GM12891 (cell line): ENCODE data around the gene MVD.
A peak's percentile ranks its signal among the peaks of the same experiment; 100 is the strongest.
"Not testable (repeated sequence)": the region's sequence is repeated elsewhere in the genome, so short reads cannot be mapped to it uniquely, and the experiment has no call there.

Experiments used
- DNase-seq: peaks from one replicate; pipeline ENCODE4 v3.0.0; 2011; ENCODE audit warnings: low spot score; ENCODE audit not compliant: insufficient read length
- FAIRE-seq: peaks from 2 replicates; lab custom pipeline; 2011; peaks lifted over from hg19 to GRCh38; lab: Jason Lieb, UNC
- PAX5 ChIP-seq: IDR thresholded peaks from 2 replicates; pipeline ENCODE4 v1.6.1; 2011; ENCODE audit warnings: low read length, moderate library complexity, mild to moderate bottlenecking; ENCODE audit not compliant: insufficient read depth, severe bottlenecking
- POLR2A ChIP-seq: IDR thresholded peaks from 2 replicates; pipeline ENCODE4 v1.6.1; 2011; ENCODE audit warnings: low read depth, low read length, control low read depth
- POLR2AphosphoS5 ChIP-seq: IDR thresholded peaks from 2 replicates; pipeline ENCODE4 v1.6.1; 2011; ENCODE audit warnings: low read depth, low read length, control low read depth
- POU2F2 ChIP-seq: IDR thresholded peaks from 2 replicates; pipeline ENCODE4 v1.6.1; 2011; ENCODE audit warnings: low read depth, mild to moderate bottlenecking, control low read depth, low read length, moderate library complexity
- SPI1 ChIP-seq: IDR thresholded peaks from 2 replicates; pipeline ENCODE4 v1.6.1; 2011; ENCODE audit warnings: low read depth, low read length, control low read depth
- TAF1 ChIP-seq: IDR thresholded peaks from 2 replicates; pipeline ENCODE4 v1.6.1; 2011; ENCODE audit warnings: low read depth, low read length, control low read depth

The MVD gene

DNA sequence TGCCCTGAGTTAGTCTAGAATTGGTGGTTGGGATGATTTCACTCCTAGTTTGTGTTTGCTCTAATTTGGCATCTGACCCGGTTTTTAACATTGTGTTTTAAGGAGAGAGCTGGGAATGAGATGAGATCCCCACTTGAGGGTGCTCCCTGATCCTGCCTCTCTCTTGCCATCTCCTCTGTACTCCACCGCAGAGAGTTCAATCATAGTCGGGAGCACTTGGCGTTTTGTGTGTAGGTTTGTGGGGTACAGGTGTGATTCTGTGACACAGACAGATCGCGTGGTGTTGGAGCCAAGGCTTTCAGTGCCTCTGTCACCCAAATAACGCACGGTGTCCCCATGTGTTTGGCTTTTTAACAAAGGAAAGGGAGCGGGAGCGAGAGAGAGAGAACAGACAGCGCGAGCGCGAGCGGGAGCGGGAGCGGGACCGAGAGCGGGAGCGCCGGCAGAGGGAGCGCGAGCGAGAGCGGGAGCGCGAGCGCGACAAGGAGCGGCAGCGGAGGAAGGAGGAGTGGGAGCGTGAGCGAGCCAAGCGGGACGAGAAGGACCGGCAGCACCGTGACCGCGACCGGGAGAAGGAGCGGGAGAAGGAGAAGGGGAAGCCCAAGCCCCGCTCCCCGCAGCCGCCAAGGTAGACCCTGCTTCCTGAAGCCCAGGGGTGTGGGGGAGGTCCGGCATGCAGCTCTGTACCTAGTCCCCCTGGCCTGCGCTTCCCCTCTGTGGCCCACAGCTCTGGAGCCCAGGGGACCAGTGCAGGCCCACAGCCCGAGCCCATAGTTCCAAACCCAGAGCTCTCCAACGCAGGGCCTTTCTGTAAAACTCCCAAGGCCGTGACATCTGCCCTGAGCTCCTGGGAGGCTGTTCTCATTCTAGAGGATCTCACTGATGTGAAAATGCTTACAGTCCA lies 51.7 kb downstream of the MVD start:
- no peak for DNase-seq

DNA sequence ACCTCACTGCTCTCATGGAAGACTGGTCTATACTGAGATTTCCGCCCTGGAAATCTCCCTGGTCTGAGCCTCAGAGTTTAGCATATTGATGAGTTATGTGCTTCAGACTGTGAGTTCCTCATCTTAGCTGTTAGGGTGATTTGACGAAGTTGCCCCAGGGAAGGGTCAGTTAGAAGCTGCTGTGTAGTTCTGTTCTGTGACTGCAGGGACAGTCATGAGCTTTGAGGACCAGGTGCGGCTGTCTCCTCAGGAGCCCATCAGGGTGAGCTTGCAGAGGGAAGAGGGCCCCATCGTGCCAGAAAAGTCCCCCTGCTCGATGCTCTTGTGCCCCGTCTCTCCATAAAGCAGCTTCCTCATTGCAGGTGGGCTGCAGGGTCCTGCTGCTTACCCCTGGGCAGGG lies 52.8 kb downstream of the MVD start:
- TF ChIP-seq POLR2A = no peak
- DNase-seq = no peak
- no peak for FAIRE-seq

More for the DNA sequence above, 51.7 kb downstream of the MVD start:
- no peak for FAIRE-seq
- TF ChIP-seq POLR2AphosphoS5 (no peak), PAX5 (no peak), TAF1 (no peak), POLR2A (no peak), SPI1 (no peak), POU2F2 (no peak)

DNA sequence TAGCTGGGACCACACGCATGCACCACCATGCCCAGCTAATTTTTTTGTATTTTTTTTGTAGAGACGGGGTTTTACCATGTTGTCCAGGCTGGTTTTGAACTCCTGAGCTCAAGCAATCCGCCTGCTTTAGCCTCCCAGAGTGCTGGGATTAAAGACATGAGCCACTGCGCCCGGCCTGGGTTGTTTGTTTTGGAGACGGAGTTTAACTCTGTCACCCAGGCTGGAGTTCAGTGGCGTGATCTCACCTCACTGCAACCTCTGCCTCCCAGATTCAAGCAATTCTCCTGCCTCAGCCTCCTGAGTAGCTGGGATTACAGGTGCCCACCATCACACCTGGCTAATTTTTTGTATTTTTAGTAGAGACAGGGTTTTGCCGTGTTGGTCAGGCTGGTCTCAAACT lies 53.5 kb downstream of the MVD start:
- FAIRE-seq, DNase-seq: not testable (repeated sequence)

DNA sequence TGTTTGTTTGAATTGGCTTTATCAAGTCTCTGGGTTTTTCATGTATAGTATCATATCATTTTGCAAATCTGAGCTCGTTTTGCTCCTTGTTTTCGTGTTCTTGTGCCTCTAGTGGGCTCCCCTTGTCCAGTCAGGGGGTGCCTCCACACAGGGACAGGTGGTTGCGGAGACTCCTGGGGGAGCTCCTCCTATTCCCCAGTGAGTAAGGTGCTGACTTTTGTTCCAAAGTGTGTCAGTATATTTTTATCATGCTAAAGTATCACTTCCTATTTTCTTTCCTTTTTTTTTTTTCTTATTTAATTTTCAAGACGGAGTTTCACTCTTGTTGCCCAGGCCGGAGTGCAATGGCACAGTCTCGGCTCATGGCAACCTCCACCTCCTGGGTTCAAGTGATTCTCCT lies 54.8 kb downstream of the MVD start:
- no peak for FAIRE-seq
- TF ChIP-seq PAX5 = no peak
- no peak for TF ChIP-seq POU2F2
- no peak for TF ChIP-seq POLR2A
- TF ChIP-seq POLR2AphosphoS5 = no peak
- TF ChIP-seq TAF1 = no peak
- peak; percentile 60 for TF ChIP-seq SPI1
- DNase-seq = no peak

DNA sequence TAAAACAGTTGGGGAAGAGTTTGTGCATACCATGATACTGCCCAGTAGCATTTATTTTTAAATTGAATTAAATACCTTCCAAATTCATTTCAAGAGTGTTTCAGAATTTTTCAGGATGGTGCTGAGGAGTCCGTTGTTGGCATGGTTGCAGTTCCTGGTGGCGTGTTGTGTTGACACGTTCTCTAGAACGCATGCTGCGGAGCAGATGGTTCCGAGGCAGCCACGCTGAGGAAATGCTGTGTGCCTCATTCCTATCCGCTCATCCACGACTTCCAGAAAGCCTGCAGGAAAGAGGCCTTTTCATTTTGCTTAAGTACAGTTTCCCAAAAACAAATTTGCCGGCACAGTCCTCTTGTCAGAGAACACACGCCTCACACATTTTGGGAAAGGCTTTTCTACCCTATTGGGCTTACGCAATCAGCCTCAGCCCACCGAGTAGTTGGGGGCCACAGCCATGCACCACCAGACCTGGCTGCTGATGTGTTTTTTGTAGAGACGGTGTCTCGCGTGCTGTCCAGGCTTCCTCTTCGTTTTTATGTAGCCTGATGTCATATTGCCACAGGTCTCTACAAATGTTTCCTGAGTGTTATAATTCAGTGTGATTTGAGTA lies 56.6 kb downstream of the MVD start:
- TF ChIP-seq POU2F2 (no peak), TAF1 (no peak), SPI1 (no peak)
- no peak for FAIRE-seq
- DNase-seq = no peak

DNA sequence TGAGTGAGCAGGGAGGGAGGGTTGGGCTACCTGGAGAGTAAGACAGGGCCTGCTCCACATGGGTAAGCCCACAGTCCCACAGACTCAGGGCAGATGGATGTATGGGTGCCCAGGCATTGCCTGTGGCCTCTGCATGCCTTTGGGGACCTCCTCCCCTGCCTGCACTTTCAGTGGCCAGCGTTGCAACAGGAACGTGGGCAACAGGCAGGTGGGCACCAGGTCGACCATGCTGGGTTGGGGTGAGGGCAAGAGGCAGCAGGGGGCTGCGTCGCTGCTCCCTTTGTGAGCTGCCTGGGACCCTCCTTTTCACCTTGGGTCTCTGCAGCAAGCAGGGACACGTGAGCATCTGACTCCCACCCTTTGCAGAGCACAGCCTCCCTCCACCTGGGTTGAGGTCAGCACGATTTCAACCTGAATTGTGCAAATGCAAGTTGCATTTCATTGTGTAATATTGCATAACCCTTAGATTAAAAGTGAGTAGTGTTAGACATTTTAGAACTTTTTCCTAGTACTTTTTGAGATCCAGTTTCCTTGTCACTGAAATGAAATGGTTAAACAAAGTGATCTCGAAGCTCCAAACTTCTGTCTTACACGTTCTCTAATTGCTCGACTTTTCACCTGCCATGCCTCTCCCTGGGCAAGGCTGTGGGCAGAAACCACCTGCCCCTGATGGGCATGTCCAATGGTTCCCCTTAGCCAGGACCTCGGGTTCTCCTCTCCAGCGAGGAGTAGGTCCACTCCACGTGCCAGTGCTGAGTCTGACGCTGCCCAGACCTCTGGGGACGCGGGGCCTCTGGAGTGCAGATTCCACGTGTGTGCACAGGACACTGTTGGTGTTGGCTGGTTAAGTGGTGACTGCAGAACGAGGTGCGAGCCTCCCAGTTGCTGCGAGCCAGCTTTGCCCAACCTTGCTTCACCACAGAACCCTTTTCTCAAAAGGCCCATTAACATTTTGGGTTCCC lies 57.4 kb downstream of the MVD start:
- FAIRE-seq = no peak
- DNase-seq = no peak
- TF ChIP-seq SPI1 (no peak), TAF1 (no peak), POLR2AphosphoS5 (no peak), PAX5 (no peak), POU2F2 (no peak), POLR2A (no peak)

DNA sequence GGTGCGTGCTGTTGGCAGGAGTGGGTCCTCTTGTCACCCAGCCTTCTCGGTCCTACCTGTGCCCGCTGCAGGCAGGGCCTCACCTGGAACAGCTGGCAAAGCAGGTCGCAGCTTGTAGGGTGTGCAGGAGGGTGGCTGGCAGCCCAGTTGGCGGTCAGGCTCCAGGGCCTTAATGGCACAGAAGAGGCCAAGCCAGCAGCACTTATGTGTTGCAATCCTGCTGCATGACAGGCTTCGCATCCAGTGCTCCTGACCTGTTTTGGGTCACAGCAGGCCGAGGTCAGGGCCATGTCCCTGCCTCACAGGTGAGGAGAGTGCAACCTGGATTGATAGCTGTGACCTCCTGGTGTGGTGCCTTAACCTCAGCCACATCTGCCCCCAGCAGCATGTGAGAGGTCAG lies 60.8 kb downstream of the MVD start:
- DNase-seq (no peak), FAIRE-seq (no peak)
- TF ChIP-seq TAF1 (no peak), PAX5 (no peak), POLR2A (no peak), POLR2AphosphoS5 (no peak), POU2F2 (no peak), SPI1 (no peak)
